Nephron progenitor cell (in vitro differentiated cells): ENCODE results near the gene APOBEC3C.
"Not testable (repeated sequence)": the region's sequence is repeated elsewhere in the genome, so short reads cannot be mapped to it uniquely, and the experiment has no call there.

ENCODE experiments used
- DNase-seq: peaks from one replicate; pipeline ENCODE4 v3.0.0; 2021
- H3K27ac Mint-ChIP-seq: 2 replicates; pipeline ENCODE4 v1.8.0; 2021; ENCODE audit warnings: mild to moderate bottlenecking, moderate library complexity, mixed read lengths
- H3K27me3 Mint-ChIP-seq: 2 replicates; pipeline ENCODE4 v1.8.0; 2021; ENCODE audit warnings: mild to moderate bottlenecking, low read depth, mixed read lengths; ENCODE audit not compliant: poor library complexity
- H3K36me3 Mint-ChIP-seq: 2 replicates; pipeline ENCODE4 v1.8.0; 2021; ENCODE audit warnings: low read depth, mixed read lengths
- H3K4me1 Mint-ChIP-seq: 2 replicates; pipeline ENCODE4 v1.8.0; 2021; ENCODE audit warnings: mixed read lengths
- H3K4me3 Mint-ChIP-seq: 2 replicates; pipeline ENCODE4 v1.8.0; 2021; ENCODE audit warnings: mild to moderate bottlenecking, moderate library complexity, mixed read lengths
- H3K9me3 Mint-ChIP-seq: 2 replicates; pipeline ENCODE4 v1.8.0; 2021; ENCODE audit warnings: mild to moderate bottlenecking, moderate library complexity, mixed read lengths
- TF ChIP-seq, protein P1 (sequence below): fragments of 200-600 bp; sonication (generic); IDR thresholded peaks from 2 replicates; pipeline ENCODE4 v1.5.0; 2021; ENCODE audit warnings: antibody characterized with exemption

The APOBEC3C gene

GRCh38 chr22:39055658-39056057 is 41.6 kb downstream of the APOBEC3C start:
- no peak overlapping the region for H3K27ac Mint-ChIP-seq
- H3K4me1 Mint-ChIP-seq: peaks cover 28% of the 10 kb centered on the region
- no peak overlapping the region for H3K4me3 Mint-ChIP-seq
- no peaks in the 10 kb centered on the region for H3K27me3 Mint-ChIP-seq
- H3K9me3 Mint-ChIP-seq: peaks cover 13% of the 10 kb centered on the region
- no peak for DNase-seq
- TF ChIP-seq, protein P1, sequence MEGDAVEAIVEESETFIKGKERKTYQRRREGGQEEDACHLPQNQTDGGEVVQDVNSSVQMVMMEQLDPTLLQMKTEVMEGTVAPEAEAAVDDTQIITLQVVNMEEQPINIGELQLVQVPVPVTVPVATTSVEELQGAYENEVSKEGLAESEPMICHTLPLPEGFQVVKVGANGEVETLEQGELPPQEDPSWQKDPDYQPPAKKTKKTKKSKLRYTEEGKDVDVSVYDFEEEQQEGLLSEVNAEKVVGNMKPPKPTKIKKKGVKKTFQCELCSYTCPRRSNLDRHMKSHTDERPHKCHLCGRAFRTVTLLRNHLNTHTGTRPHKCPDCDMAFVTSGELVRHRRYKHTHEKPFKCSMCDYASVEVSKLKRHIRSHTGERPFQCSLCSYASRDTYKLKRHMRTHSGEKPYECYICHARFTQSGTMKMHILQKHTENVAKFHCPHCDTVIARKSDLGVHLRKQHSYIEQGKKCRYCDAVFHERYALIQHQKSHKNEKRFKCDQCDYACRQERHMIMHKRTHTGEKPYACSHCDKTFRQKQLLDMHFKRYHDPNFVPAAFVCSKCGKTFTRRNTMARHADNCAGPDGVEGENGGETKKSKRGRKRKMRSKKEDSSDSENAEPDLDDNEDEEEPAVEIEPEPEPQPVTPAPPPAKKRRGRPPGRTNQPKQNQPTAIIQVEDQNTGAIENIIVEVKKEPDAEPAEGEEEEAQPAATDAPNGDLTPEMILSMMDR: no peak
- H3K36me3 Mint-ChIP-seq: peaks cover 18% of the 10 kb centered on the region

DNA sequence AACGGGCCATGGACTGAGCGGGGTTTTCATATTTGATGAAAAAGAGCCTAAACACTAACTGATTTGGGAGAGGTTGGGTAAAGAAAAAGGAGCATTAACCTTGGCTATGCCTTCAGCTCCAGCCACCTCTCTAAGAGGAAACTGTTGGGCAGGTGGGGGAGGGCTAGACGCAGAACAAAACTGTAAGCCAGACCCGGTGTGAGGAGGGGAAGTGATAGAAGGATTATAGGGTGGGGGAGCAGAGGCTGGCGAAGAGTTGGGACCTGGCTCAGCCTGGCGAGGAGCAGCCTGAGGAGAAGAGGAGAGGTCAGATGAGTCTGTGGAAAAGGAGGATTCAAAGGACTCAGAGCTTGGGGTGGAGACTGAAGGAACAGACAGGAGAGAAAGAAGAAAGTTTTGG is 47.2 kb downstream of the APOBEC3C start:
- H3K4me3 Mint-ChIP-seq, H3K36me3 Mint-ChIP-seq, H3K4me1 Mint-ChIP-seq, H3K27me3 Mint-ChIP-seq, H3K27ac Mint-ChIP-seq, H3K9me3 Mint-ChIP-seq, DNase-seq: not testable (repeated sequence)

DNA sequence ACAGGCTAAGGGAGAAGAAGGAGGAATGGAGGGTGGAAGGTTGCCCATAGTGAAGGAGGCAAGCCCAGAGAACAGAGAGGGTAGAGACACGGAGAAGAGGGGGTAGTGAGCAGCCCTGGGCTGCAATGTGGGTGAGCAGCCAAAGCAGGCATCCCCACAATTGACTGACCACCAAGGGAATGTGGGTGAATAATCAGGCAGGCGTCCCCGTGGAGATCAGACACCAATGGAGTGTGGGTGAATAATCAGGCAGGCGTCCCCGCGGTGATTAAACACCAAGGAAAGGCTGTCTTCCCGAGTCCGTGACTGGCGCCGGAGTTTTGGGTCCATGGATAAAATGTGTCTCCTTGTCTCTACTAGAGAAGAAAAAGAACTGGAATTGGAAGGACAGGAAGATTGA is 47.9 kb downstream of the APOBEC3C start:
- H3K36me3 Mint-ChIP-seq, DNase-seq, H3K9me3 Mint-ChIP-seq, H3K27me3 Mint-ChIP-seq, H3K4me3 Mint-ChIP-seq, H3K4me1 Mint-ChIP-seq, H3K27ac Mint-ChIP-seq: not testable (repeated sequence)

DNA sequence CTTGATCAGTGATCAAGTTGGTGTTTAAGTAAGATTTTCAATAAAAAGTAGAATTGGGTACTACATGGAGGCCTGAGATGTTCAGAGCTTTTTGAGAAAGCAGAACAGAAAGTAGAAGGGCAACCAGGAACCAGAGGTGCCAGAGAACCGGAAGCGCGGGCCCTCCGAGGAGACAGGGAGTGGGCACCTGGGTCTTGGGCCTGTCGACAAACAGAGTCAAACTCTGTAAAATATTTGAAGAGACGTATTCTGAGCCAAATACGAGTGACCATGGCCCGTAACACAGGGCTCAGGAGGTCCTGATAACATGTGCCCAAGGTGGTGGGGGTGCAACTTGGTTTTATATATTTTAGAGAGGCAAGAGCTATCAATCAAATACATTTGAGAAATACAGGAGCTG is 49.8 kb downstream of the APOBEC3C start:
- H3K27me3 Mint-ChIP-seq, H3K36me3 Mint-ChIP-seq, H3K27ac Mint-ChIP-seq, DNase-seq, H3K9me3 Mint-ChIP-seq, H3K4me3 Mint-ChIP-seq, H3K4me1 Mint-ChIP-seq: not testable (repeated sequence)

- H3K36me3 Mint-ChIP-seq, H3K9me3 Mint-ChIP-seq, H3K27ac Mint-ChIP-seq, DNase-seq, H3K27me3 Mint-ChIP-seq, H3K4me3 Mint-ChIP-seq, H3K4me1 Mint-ChIP-seq: not testable (repeated sequence)
These were observed 52.6 kb downstream of the APOBEC3C start for GRCh38 chr22:39066442-39067276.

GRCh38 chr22:39068033-39068785 is 54.2 kb downstream of the APOBEC3C start:
- DNase-seq: no peak
- Mint-ChIP-seq H3K36me3 (no peaks in the 10 kb centered on the region), H3K4me1 (peaks cover 12% of the 10 kb centered on the region), H3K9me3 (no peaks in the 10 kb centered on the region), H3K4me3 (no peak overlapping the region), H3K27me3 (peaks cover 7% of the 10 kb centered on the region), H3K27ac (no peak overlapping the region)
- TF ChIP-seq, protein P1: peak; percentile 6
